Esophagus muscularis mucosa (tissue), 4 donors: ENCODE data around the gene MICAL3. TPM values are rescaled to one million over a fixed set of nuclear protein-coding genes. Genes with fewer than 3 reads are reported as not detected.

ENCODE experiments used
- DNase-seq: peaks from one replicate; pipeline ENCODE4 v3.0.0-alpha.2; 2017; ENCODE audit errors: extremely low spot score
- H3K27ac ChIP-seq, 4 donors: fragments of 200-600 bp; sonication (generic); replicated peaks in 1 of 4; 1 replicate in 3 of 4; 2 replicates in 1 of 4; pipeline ENCODE4 v1.5.1; 2016 to 2019; ENCODE audit warnings: mild to moderate bottlenecking in 1 of 4
- H3K27me3 ChIP-seq, 4 donors: fragments of 200-600 bp; sonication (generic); one replicate each; pipeline versions ENCODE4 v1.5.1 to v1.6.0; 2016 to 2019
- H3K36me3 ChIP-seq, 4 donors: fragments of 200-600 bp; sonication (generic); one replicate each; pipeline ENCODE4 v1.5.1; 2016 to 2019
- H3K4me1 ChIP-seq, 4 donors: fragments of 200-600 bp; sonication (generic); one replicate each; pipeline ENCODE4 v1.5.1; 2016 to 2019
- H3K4me3 ChIP-seq, 4 donors: fragments of 200-600 bp; sonication (generic); 1 replicate in 2 of 4; 2 replicates in 2 of 4; pipeline ENCODE4 v1.5.1; 2016 to 2019; ENCODE audit warnings: mild to moderate bottlenecking in 4 of 4, moderate library complexity in 1 of 4
- H3K9me3 ChIP-seq, 4 donors: fragments of 200-600 bp; sonication (generic); 1 replicate in 3 of 4; 2 replicates in 1 of 4; pipeline ENCODE4 v1.5.1; 2016 to 2019
- CTCF ChIP-seq, 3 experiments: fragments of 200-600 bp in 2 of 3; fragments of 450-650 bp in 1 of 3; sonication (generic) in 2 of 3; IDR thresholded peaks; one replicate each; pipeline ENCODE4 v1.5.1; 2017 to 2019; ENCODE audit warnings: antibody characterized with exemption in 3 of 3, mild to moderate bottlenecking in 2 of 3, moderate library complexity in 1 of 3
- EP300 ChIP-seq: sonication (generic); formaldehyde crosslinking; IDR thresholded peaks from one replicate; pipeline ENCODE4 v1.6.1; 2017; ENCODE audit warnings: antibody characterized with exemption
- POLR2A ChIP-seq: fragments of 450-650 bp; IDR thresholded peaks from one replicate; pipeline ENCODE4 v1.6.1; 2017; ENCODE audit warnings: antibody characterized with exemption, moderate library complexity, mild to moderate bottlenecking, low read depth
- POLR2AphosphoS5 ChIP-seq, 2 donors: sonication (generic); formaldehyde crosslinking; IDR thresholded peaks; one replicate each; pipeline ENCODE4 v1.6.1; 2017; ENCODE audit warnings: antibody characterized with exemption in 2 of 2
- WGBS: methylation state at CpG from one replicate; pipeline ENCODE4 v1.1.5; 2018; 5-methylcytosine and 5-hydroxymethylcytosine counted together
- intact Hi-C: fragments of 100-400 bp; cut with DNase I; formaldehyde crosslinking; loops from one replicate; pipeline ENCODE4 v1.15.1; 2023
- total RNA-seq, 4 donors: library from RNA; depleted of rRNA; stranded (reverse); fragments of >200 nt; gene quantifications; one replicate each; pipeline versions ENCODE4 v1.1.0 to v1.2.1, GENCODE V29; 2016

Gene MICAL3
- total RNA-seq, 4 donors from 2014 or later, result 35.1 to 91.8 (median 67.8) TPM

- no peak overlapping the region for H3K27ac ChIP-seq
- H3K36me3 ChIP-seq, result peaks cover 0 to 89% (median 73%) of the 10 kb centered on the region in 4 donors
- WGBS, result 90% methylated on average over 8 of the region's 8 CpGs
- intact Hi-C loops, result no loop called here
- no peak for TF ChIP-seq CTCF (IDR thresholded peaks at IDR 0.05)
- TF ChIP-seq POLR2AphosphoS5 (IDR thresholded peaks at IDR 0.05), result no peak
- no peak for TF ChIP-seq POLR2A
- no peak for TF ChIP-seq EP300
- no peaks in the 10 kb centered on the region for H3K27me3 ChIP-seq
- DNase-seq, result no peak
- no peaks in the 10 kb centered on the region for H3K9me3 ChIP-seq
- H3K4me1 ChIP-seq, result peaks cover 18 to 22% (median 20%) of the 10 kb centered on the region in 4 donors
- H3K4me3 ChIP-seq, result no peak overlapping the region
Measured at GRCh38 chr22:17898375-17898774, 126.0 kb downstream of the MICAL3 start.

- 88% methylated on average over 4 of the region's 4 CpGs for WGBS
- Histone ChIP-seq H3K4me1 (peaks cover 13 to 17% (median 15%) of the 10 kb centered on the region in 4 donors), H3K36me3 (peaks cover 0 to 89% (median 77%) of the 10 kb centered on the region in 4 donors), H3K27me3 (no peaks in the 10 kb centered on the region), H3K9me3 (no peaks in the 10 kb centered on the region), H3K4me3 (no peak overlapping the region), H3K27ac (no peak overlapping the region)
- DNase-seq, result no peak
- intact Hi-C loops, result no loop called here
- no peak for TF ChIP-seq EP300
- no peak for TF ChIP-seq CTCF (IDR thresholded peaks at IDR 0.05)
- no peak for TF ChIP-seq POLR2A
- no peak for TF ChIP-seq POLR2AphosphoS5 (IDR thresholded peaks at IDR 0.05)
Measured at GRCh38 chr22:17897858-17898257, 126.5 kb downstream of the MICAL3 start.

- no peaks in the 10 kb centered on the region for H3K27me3 ChIP-seq
- H3K36me3 ChIP-seq, result peaks cover 0 to 89% (median 76%) of the 10 kb centered on the region in 4 donors
- TF ChIP-seq POLR2AphosphoS5 (IDR thresholded peaks at IDR 0.05) (no peak), POLR2A (no peak), CTCF (IDR thresholded peaks at IDR 0.05) (no peak), EP300 (no peak)
- WGBS, result 59% methylated on average over 2 of the region's 2 CpGs
- no peaks in the 10 kb centered on the region for H3K9me3 ChIP-seq
- DNase-seq, result no peak
- intact Hi-C loops, result no loop called here
- H3K4me1 ChIP-seq, result peaks cover 11 to 14% (median 12%) of the 10 kb centered on the region in 4 donors
- H3K4me3 ChIP-seq, result no peak overlapping the region
- H3K27ac ChIP-seq, result peak overlapping the region in 2 of 4 donors; percentile 58 to 59
Measured at GRCh38 chr22:17897426-17897825, 126.9 kb downstream of the MICAL3 start.

GRCh38 chr22:17896586-17896985, 127.8 kb downstream of the MICAL3 start:
- TF ChIP-seq EP300, result no peak
- TF ChIP-seq CTCF (IDR thresholded peaks at IDR 0.05), result peak; percentile 56 to 72 (median 62)
- TF ChIP-seq POLR2A, result no peak
- TF ChIP-seq POLR2AphosphoS5 (IDR thresholded peaks at IDR 0.05), result peak in 1 of 2 donors; percentile 12
- peaks cover 0 to 84% (median 68%) of the 10 kb centered on the region in 4 donors for H3K36me3 ChIP-seq
- 56% methylated on average over 14 of the region's 14 CpGs for WGBS
- H3K9me3 ChIP-seq, result no peaks in the 10 kb centered on the region
- H3K27ac ChIP-seq, result peak overlapping the region; percentile 57 to 64 (median 58)
- intact Hi-C loops, result no loop called here
- H3K4me3 ChIP-seq, result no peak overlapping the region
- no peak for DNase-seq
- no peaks in the 10 kb centered on the region for H3K27me3 ChIP-seq
- peaks cover 17 to 22% (median 19%) of the 10 kb centered on the region in 4 donors for H3K4me1 ChIP-seq

GRCh38 chr22:17893900-17894535, 130.3 kb downstream of the MICAL3 start:
- peaks cover 0 to 60% (median 46%) of the 10 kb centered on the region in 4 donors for H3K36me3 ChIP-seq
- no peak overlapping the region for H3K27ac ChIP-seq
- H3K4me1 ChIP-seq, result peaks cover 36 to 42% (median 38%) of the 10 kb centered on the region in 4 donors
- DNase-seq, result no peak
- WGBS, result 84% methylated on average over 7 of the region's 7 CpGs
- intact Hi-C loops, result loop anchor here (2.0 to 5.0 kb wide), 2 partner anchors 63 to 183 kb away; partner anchors contain the start of gene PEX26
- no peaks in the 10 kb centered on the region for H3K27me3 ChIP-seq
- no peak overlapping the region for H3K4me3 ChIP-seq
- TF ChIP-seq EP300 (no peak), CTCF (IDR thresholded peaks at IDR 0.05) (no peak), POLR2AphosphoS5 (IDR thresholded peaks at IDR 0.05) (no peak)
- no peaks in the 10 kb centered on the region for H3K9me3 ChIP-seq
